Superior temporal gyrus (tissue), 1 donor: ENCODE data around the gene SYS1.
"Not testable (repeated sequence)": the region's sequence is repeated elsewhere in the genome, so short reads cannot be mapped to it uniquely, and the experiment has no call there.

Experiments
- DNase-seq: peaks from one replicate; pipeline ENCODE4 v3.0.0-alpha.2; 2016; ENCODE audit errors: extremely low spot score

SYS1 gene

DNA sequence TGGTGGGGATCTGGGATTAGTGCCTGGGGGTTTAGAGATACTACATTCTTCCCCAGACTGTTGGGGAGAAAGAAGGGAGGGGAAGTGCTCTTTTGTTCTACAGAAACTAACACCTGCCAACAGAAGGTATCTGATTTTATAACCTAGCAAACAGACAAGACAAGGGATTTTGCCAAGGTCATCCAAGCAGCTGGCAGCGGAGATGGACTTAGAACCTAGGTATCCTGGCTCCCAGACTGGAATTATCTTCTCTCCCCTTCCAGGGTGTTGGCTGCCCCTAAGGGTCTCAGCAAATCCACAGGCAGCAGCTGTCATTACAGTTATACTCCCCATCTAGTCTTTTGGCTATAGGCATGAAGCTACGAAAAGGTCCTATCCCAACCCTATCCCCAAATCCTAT lies 23.2 kb upstream of the SYS1 start:
- no peak for DNase-seq

DNA sequence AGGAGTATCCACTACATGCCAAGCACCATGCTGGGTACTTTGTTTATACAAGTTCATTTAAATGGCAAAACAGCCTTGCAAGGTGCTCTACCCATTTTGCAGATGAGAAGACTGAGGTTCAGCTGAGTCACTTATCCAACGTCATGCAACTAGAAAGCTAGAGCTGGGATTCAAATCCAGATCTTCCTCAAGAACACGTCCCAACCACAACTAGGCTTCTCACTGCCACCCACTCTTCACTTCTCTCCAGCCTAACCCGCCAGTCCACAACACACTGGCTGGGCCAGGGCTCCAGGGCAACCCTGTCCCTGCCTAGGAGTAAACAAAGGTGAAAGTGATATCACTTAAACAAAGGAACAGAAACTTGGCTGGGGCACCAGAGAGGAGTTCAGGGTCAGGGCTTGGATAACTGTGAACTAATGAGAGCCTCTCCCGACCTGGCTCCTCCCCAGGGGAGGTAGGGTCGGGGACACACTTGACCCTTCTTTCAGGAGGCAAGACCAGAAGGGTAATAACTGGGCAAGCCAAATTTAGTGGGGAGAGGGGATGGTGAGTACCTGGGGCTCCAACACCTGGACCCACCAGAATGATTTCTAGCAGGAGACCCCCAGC lies 22.6 kb upstream of the SYS1 start:
- no peak for DNase-seq

DNA sequence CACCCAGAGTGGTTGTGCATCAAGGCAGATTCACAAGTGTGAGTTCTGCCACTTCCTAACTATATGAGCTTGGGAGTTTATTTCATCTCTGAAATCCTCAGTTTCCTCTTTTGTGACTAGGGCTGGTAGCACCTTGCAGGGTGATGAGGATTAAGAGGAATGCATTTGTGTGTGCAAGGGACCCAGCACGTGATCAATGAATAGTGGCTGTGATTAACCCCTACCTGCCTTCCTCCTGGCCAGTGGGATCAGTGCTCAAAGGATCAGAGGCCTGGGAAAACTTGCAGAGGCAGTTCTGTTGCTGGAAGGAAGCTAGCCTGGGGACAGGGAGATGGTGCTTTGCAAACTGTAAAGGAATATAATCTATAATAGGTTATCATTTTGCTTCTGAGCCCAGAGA lies 22.0 kb upstream of the SYS1 start:
- DNase-seq, result no peak

DNA sequence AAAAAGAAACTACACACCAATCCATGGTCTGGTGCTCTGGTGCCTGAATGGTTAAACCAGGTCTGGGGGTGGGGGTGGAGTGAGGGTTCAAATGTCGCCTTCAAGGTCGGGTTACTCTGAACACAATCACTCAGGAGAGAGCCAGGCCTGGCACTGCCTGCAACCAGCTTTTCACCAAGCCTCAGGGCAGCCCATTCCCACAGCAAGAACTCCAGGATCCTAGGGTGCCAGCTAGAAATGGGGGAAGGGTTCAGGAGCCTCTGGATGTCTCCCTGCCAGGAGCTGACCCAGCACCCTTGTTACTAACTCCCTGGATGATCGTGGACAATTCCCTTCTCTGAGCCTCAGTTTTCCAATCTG lies 21.4 kb upstream of the SYS1 start:
- no peak for DNase-seq

DNA sequence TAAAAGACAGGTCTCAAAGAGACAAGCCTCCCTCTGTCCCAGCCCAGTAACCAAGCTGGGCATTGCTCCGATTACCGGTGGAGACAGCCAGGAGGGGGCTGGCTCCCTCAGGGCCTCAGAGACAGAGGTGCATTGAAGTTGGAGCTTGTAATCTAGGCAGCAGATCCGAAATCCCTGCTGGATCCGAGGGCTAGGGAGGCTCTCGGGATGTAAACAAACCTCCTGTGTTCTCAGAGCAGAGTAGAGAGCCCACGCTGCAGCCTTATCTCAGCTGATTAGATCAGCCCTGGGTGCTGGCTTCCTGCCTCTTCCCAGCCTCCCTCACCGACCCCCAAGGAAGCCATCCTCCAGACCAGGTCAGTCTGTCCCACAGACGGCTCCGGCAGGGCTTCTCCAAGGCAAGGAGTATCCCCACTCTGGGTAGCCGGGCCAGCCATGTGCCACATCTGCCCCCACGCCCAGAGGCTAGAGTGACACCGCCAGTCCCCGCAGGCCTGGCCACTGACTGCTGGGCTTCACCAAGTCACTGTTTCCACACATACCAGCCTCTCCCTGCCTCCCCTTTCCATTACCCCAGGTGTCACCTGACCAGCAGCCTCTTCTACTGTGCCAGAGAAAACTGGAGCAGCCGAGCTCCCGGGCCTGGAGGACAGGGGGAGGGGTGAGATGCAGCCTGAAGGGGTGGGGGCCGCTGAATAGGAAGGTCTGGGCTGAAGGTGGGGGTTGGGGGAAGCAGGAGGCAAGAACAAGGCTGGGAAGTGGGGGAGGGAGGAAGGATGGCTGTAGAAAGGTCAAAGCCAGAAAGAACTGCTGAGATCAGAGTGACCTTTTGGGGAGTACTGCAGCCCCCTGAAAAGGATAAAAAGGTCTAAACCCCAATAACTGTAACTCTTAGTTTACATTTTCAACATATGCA lies 20.8 kb upstream of the SYS1 start:
- peak; percentile 56 for DNase-seq

DNA sequence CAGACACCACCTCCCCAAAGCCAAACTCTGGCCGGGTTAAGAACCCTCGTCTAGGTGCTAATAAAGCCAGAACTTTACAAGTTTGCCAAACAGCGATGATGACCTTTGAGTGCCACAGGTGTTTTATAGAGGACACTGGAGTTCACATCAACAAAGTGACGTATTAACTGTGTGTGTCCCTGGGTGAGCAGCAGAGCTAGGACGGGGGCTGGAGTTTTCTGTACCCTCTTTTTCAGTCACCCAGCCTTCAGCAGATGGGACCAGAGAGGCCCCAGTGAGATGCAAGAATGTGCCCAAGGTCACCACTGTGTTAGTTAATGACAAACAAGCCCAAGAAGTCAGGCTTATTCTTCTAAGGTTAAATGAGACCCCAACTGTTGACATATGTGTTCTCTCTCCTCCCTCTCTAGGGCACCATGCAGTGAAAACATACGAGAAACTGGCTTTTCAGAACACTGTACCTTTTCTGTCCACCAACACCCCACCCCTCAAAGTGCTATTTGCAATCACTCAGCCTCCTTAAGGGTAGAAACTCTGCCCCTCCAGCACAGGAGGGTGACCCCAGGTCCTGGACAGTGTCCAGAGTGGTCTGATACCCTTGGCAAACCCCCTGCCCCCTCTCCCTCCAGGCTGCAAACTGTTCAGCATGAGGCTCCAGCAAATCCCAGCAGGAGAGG lies 20.0 kb upstream of the SYS1 start:
- no peak for DNase-seq

DNA sequence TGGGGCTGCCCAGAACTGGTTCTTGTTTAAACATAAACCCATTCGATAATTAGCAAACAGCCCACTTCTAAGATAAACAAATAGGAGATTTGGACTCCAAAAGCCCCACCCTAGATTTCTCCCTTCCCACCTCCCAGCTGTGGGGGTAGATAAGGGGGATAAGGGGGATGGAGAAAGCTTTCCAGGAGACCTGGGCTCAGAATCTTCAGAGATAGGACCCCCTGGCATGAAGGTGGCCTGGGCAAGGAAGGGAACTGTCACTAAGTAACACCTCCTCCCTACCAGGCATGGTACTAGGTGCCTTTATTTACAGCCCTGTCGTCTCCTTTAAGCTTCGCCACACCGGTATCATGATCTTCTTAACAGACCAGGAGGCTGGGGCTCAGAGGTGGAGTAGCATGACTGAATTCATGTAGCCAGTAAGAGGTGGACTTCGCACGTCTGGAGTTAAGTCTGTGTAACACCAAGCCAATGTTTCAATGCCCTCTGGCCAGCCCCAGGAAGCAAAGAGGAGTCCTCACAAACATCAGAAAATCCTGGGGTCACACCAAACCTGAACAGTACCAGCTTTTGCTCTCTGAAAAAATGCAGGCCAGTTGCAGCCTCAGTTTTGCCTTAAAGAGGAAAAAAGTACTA lies 19.3 kb upstream of the SYS1 start:
- no peak for DNase-seq

DNA sequence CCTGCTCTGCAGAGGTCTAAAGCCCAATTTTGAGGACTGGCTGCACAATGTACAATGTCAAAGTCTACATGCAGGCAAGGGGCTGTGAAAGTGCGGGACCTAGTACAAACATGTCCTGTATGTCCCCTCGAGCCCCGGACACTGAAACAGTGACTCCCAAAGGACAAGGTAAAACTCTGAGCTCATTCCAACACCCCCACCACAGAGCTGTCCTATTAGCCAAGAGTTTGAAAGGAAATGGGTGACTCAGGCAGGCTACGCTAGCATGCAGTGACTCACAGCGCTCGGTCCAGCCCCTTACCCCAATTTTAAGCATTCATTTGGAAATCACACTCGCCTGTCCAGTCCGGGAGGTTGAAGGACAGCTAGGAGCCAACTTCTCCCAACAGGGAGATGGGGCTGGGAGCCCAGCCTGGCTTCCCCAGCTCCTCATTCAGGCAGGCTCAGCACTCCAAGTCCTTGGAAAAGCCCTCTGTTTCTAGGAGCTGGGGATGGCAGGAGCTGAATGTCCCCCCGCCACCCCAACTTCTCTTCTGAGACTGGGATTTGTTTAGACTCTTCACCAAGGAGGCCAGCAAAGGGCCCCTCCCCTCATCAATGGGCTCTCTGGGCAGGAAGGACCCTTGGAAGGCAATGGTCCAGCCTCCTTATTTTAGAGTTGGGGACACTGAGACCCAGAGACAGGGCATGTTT lies 18.6 kb upstream of the SYS1 start:
- no peak for DNase-seq

DNA sequence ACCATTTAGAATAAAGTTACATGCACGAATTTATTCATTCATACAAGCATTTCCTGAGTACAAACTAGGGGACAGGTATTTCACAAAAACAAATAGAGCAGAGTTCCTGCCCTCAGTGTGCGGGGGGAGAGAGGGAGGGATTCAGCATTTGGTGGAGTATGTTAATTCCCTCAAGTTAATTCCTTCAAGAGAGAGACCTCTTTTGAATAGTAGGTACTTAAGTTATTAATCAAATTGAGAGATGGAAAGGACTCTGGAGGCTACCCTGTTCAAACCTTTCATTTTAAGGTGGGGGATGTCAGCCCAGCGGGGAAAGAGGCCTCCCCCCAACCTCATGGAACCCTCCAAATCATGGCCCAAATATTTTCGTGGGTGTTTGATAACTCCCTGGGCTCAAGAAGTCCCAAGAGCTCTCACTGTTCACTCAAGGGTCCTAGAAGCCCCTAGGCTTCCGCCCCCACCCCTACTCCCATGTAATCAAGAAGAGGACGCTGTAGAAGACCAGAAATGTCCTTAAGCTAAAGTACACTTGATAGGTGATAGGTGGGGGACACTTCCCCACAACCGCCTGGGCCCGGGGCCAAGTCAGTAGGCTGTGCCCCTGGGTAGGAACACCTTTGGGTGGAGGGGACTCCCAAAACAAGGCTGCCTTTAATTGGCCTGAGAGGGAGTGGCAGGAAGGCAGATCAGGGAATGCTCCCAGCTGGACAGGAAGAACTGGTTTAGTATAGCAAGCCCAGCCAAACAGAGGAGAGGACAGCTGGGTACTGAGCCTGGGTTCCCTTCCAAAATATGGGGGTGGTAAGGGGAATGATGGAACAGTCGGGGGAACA lies 17.6 kb upstream of the SYS1 start:
- DNase-seq, result no peak

DNA sequence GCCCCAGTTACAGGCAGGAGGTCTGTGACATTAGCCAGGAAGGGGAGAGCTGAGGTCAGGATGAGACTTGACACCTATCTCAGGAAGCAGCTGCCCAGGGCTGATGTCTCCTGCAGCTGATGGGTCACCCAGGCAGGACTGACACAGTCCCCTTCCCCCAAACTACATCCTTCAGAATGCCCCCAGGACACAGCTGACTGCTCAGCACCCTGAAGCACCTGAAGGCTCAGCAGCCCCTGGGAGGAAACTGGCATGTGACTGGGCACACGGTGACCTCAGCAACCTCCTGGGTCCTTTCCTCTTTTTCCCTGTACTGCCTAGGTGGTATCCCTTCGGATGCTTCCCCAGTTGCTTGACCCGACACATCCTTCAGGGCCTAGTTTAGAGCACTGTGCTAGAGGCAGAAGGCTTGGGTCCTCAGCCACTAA lies 16.7 kb upstream of the SYS1 start:
- no peak for DNase-seq

DNA sequence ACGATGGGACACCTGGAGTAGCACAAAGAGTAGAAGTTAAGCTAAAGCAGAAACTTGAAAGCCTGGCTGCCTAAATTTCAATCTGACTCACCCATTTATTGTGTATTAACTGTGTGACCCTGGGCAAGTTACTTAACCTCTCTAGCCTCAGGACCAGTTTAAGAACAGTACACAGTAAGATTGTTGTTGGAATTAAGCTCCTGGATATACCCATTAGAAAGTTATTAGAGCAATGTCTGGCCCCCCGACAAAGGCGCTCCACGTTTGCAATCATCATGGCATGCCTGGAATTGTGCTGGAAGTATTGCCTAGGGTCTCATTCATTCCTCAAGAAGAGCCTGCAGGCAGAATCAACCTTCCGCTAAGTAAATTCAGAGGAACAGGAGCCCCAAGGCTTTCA lies 16.1 kb upstream of the SYS1 start:
- DNase-seq, result no peak

DNA sequence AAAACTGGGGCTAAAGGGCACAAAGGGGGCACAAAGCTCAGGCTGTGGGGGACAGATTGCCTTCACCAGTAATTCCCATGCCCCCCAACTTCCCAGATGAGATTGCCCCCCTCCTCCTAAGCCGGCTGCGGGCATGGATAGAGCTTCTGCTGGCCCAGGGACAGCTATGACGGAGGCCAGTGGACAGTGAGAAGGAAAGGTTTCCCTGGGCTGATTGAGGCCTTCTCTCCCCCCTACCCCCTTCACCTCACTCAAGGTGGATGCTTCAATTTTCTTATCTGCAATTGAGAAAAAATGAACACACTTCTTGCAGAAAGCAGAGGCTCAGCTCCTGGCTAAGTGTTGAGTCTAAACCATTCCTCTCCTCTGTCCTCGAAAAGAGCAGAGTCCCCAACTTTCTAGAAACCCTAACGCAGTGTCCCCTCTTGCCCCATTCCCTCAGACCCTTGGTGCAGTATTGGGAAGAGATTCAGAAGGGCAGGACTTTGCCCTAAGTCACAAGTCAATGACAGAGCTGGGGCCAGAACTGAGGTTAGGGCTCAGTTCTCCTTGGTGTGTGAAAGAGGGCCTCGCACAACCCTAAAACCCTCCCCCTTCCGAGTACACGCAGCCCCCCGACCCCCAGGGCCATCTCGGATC lies 15.5 kb upstream of the SYS1 start:
- no peak for DNase-seq

DNA sequence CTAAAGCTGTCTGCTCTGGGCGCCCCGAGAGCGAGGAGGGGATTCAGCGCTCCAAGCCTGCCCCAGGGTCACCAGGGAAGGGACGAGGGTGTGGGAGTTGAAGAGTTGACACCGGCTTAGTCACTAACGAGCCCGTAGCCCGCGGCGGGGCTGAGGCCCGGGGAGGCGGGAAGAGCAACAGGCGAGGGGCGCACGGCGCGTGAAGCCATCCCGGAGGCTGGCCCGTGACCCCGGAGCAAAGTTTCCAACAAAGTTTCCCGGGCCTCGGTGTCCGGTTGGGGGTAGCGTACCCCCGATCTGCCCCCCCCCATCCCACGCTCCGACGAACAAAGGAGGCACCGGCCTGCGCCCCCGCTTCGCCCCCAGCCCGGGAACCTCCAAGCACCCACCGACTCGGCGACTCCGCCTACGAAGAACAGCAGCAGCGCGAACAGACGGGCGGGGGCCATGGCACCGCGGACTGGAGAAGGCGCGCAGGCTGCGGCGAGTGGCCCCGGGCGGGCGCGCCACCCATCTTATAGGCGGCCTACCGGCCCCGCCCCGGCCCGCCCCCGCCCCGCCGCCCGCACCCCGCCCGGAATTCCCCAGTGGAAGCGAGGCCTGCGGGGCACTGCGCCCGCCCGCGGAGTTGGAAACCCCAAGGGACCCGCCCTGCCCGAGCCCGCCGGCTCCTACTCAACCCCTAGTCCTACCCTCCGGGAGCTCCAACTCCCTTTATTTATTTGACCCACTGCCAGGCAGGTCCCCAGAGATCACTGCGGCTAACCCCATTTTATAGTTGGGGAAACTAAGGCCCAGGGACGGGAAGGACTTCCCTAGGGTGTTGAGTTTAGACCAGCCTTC lies 14.8 kb upstream of the SYS1 start, which contains the start of gene SDC4:
SDC4 (minus strand) TSS at position 489 of the 843 bp plus-strand sequence; CDS start at position 449, 40 bp downstream.
- no peak for DNase-seq

DNA sequence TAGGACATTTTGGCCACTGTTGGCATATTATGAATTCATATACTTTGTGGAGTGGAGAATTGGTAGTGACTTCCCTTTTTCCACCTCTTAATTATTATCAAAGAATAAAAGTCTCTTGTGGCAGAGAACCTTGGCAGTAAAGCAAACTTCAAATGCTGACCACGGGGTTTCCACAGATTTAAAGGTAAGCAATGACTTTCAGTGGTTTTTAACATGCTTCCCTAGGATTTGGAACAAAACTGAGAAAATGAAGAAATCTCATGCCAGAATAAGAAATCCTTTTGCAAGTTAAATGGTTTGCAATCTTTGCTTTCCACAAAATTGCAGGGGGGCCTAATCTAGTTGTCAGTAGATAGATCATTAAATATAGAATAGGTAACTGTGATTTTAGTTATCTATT lies 12.7 kb upstream of the SYS1 start:
- DNase-seq, result no peak

DNA sequence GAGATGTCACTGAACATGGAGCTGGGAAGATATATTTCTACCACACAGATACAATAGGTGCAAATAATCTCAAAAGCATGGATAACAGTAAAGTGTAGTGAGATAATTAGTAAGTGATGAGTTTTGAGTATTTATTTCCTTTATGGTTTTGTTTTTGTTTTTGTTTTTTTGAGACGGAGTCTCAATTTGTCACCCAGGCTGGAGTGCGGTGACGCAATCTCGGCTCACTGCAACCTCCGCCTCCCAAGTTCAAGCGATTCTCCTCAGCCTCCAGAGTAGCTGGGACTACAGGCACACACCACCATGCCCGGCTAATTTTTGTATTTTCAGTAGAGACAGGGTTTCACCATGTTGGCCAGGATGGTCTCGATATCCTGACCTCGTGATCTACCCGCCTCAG lies 12.2 kb upstream of the SYS1 start:
- not testable (repeated sequence) for DNase-seq

DNA sequence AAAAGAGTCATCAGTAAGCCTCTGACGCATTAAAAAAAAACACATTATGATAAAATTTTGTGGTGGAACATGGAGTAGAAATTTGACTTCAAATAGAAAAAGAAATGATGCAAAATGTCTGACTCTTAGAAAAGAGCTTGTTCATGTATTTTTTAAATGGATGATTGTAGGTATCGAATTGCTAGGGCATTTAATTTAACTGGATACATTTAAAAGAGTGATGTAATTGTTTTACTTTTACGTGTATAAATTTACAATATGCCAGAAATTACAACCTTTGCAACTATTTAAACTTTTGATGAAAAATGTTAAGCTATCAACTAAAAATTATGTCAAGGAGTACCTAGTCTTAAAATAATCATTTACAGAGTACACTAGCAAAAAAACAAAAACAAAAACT lies 10.2 kb upstream of the SYS1 start:
- DNase-seq, result no peak

DNA sequence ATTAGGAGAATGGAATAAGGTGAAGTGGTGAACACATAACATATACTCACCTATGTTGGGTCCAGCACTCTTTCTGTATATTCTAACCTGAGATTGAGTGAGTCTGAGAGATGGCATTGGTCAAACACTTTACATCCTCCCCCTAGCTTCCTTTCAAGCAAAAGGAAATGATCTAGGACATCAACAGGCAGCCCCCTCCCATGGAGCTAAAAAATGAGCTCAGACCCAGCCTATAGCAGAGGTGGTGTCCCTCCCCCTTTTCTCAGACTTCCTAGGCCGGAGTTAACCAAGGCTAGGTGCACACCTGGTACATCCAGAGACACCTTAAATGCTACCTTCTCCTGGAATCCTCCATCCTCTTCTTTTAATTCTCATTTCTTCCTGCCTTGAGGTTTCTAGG lies 9.2 kb upstream of the SYS1 start:
- no peak for DNase-seq

DNA sequence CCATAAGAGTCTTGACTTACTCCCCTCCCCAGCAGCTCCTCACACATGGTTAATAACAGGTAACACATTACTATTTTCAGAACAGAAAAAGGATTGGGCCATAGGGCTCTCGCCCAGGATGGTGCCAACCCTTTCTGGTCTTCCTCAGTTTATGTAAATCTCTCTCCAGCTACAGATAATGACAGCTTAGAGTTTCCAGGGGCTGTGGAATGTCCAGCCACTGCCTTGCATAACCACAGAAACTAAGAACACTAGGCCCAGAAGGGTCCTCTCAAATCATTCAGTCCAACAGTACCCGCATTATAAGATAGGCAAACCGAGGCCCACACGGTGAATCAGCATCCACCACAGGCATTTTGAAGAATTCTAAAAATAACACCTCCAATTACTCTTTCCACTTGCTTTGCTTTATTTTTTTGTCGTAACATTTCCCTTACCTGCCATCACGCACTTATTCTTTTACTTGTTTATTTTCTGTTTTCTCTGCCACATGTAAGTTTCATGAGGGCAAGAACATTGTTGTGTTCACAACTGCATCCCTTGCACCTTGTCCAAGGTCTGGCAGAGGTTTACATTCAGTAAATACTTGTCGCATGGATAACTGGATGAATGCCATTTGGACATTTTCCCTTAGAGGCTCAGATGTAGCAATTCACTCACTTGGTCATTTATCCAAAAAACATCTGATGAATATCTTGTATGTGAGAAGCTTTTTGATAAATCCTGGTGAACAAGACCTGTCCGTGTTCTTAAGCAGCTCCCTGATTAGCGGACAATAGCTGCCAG lies 8.3 kb upstream of the SYS1 start:
- no peak for DNase-seq
